ENCODE data around the gene MYO6. TPM values are rescaled to one million over a fixed set of nuclear protein-coding genes. Genes with fewer than 3 reads are reported as not detected.
"Not testable (repeated sequence)": the region's sequence is repeated elsewhere in the genome, so short reads cannot be mapped to it uniquely, and the experiment has no call there.

Gene MYO6
- total RNA-seq = 53.3 and 56.1 TPM in 2 replicates

DNA sequence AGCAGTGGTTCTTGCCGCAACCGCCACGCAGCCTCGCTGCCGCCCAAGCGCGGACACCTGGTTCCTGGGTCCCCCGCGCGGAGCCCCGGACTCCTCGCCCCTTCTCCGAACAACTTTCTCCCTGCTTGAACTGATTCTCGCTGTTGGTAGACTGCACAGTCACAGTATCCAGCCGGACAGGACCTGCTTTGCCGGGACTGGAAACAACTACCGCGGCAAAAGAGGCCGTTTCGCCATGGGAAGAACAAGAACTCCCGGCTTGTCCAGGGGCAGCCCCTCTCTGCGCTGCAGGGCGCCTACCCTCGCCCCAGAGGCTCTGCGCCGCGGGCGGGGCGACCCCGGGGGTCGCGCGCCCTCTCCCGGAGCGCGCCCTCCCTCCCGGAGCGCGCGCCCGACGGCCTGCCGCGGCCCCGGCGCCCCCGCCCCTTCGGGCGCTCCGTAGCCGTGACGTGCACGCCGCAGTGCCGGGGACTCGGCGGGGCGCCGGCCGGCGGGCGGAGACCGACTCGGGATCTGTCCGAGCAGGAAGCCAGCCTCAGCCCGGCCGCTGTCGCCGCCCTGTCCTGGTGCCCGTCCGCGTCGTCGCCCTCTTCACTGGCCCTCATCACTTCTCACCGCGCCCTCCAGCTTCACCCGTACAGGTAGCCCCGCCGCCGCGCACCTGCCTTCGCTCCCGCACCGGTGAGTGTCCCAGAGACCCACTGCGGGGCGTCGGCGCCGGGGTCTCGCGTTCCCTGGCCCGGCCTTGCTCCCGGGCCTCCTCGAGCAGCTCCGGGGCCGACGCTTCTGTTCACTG lies at the start of gene MYO6:
TSS of gene MYO6 (plus strand) at position 497 of the 796 bp plus-strand sequence. CDS start 68,309 bp downstream, outside the sequence.
- Histone ChIP-seq H3K36me3 (ENCODE audit: control insufficient read depth, insufficient read depth, low read length) (no peaks in the 10 kb centered on the region), H3K27me3 (ENCODE audit: control insufficient read depth, insufficient read depth, low read length) (no peaks in the 10 kb centered on the region)
- DNase-seq (ENCODE audit: low read depth) = no peak

DNA sequence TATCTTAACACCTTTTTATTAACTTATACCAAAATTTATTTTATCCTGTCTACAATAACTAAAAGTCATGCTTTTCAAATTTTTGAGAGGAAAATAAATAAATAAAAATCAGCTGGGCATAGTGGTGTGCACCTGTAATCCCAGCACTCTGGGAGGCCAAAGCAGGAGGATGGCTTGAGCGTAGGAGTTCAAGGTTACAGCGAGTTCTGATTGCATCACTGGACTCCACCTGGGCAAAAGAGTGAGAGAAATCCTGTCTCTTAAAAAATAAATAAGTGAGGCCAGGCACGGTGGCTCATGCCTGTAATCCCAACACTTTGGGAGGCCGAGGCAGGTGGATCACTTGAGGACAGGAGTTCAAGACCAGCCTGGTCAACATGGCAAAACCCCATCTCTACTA lies 40.7 kb upstream of the MYO6 start:
- H3K4me3 ChIP-seq (ENCODE audit: low read depth, low read length); H3K36me3 ChIP-seq (ENCODE audit: control insufficient read depth, insufficient read depth, low read length); H3K27me3 ChIP-seq (ENCODE audit: control insufficient read depth, insufficient read depth, low read length); DNase-seq (ENCODE audit: low read depth): not testable (repeated sequence)

More for the DNA sequence above, at the start of gene MYO6:
- peak within 1 kb of the TSS; percentile 99 for H3K4me3 ChIP-seq (ENCODE audit: low read depth, low read length)
- TF ChIP-seq, protein P1, sequence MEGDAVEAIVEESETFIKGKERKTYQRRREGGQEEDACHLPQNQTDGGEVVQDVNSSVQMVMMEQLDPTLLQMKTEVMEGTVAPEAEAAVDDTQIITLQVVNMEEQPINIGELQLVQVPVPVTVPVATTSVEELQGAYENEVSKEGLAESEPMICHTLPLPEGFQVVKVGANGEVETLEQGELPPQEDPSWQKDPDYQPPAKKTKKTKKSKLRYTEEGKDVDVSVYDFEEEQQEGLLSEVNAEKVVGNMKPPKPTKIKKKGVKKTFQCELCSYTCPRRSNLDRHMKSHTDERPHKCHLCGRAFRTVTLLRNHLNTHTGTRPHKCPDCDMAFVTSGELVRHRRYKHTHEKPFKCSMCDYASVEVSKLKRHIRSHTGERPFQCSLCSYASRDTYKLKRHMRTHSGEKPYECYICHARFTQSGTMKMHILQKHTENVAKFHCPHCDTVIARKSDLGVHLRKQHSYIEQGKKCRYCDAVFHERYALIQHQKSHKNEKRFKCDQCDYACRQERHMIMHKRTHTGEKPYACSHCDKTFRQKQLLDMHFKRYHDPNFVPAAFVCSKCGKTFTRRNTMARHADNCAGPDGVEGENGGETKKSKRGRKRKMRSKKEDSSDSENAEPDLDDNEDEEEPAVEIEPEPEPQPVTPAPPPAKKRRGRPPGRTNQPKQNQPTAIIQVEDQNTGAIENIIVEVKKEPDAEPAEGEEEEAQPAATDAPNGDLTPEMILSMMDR (IDR thresholded peaks at IDR 0.05; ENCODE audit: insufficient read depth, low read length, poor library complexity, severe bottlenecking) = no peak

DNA sequence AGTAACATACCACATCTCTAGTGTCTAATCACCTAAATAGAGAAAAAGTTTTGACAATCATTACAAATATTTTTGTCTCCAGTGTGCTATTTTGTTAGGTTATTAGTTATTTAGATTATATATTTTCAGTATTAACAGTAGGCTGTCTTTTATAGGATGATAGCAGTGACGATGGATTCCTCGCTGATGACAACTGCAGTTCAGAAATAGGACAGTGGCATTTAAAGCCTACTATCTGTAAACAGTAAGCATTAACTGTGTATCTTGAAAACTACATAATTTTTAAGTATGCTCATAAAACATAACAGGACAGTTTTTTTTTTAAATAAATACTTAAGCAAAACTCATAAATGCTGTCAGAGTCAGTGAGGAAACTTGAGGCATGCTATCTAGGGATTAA lies 37.9 kb upstream of the MYO6 start:
- Histone ChIP-seq H3K27me3 (ENCODE audit: control insufficient read depth, insufficient read depth, low read length) (no peaks in the 10 kb centered on the region), H3K4me3 (ENCODE audit: low read depth, low read length) (no peak overlapping the region), H3K36me3 (ENCODE audit: control insufficient read depth, insufficient read depth, low read length) (peaks cover 1% of the 10 kb centered on the region)
- TF ChIP-seq, protein P1 (IDR thresholded peaks at IDR 0.05; ENCODE audit: insufficient read depth, low read length, poor library complexity, severe bottlenecking) = no peak
- no peak for DNase-seq (ENCODE audit: low read depth)

DNA sequence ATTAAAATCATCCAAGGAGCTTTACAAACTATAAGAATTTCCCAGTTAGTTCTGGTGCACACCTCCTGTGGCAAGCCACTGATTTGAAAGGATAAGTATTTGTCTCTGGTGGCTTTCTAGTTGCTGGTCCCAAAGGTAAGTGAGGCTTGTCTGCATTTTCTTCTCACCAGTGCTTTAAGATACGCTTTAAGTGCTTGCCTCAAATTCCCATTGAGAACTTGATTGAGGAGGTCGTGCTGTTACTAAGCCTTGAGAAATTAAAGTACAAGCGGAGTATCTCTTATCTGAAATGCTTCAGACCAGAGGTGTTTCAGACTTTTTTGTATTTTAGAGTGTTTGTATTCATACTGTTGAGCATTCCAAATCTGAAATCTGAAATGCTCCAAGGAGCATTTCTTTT lies 29.9 kb upstream of the MYO6 start:
- no peaks in the 10 kb centered on the region for H3K36me3 ChIP-seq (ENCODE audit: control insufficient read depth, insufficient read depth, low read length)
- no peaks in the 10 kb centered on the region for H3K27me3 ChIP-seq (ENCODE audit: control insufficient read depth, insufficient read depth, low read length)
- TF ChIP-seq, protein P1 (IDR thresholded peaks at IDR 0.05; ENCODE audit: insufficient read depth, low read length, poor library complexity, severe bottlenecking) = no peak
- DNase-seq (ENCODE audit: low read depth) = no peak
- H3K4me3 ChIP-seq (ENCODE audit: low read depth, low read length) = no peak overlapping the region

DNA sequence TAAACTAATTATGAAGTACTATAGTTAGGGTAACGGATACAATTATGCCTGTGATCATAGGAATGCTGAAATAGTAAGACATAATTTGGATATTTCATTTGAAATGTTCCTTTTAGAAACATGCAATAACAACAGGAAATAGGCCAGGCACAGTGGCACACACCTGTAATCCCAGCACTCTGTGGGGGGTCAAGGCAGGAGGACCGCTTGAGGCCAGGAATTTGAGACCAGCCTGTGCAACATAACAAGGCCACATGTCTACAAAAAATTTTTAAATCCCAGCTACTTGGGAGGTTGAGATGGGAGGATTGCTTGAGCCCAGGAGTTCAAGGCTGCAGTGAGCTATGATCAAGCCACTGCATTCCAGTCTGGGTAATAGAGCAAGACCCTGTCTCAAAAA lies 25.7 kb upstream of the MYO6 start:
- Histone ChIP-seq H3K36me3 (ENCODE audit: control insufficient read depth, insufficient read depth, low read length) (no peaks in the 10 kb centered on the region), H3K4me3 (ENCODE audit: low read depth, low read length) (no peak overlapping the region), H3K27me3 (ENCODE audit: control insufficient read depth, insufficient read depth, low read length) (no peaks in the 10 kb centered on the region)
- TF ChIP-seq, protein P1 (IDR thresholded peaks at IDR 0.05; ENCODE audit: insufficient read depth, low read length, poor library complexity, severe bottlenecking) = no peak
- DNase-seq (ENCODE audit: low read depth) = no peak

DNA sequence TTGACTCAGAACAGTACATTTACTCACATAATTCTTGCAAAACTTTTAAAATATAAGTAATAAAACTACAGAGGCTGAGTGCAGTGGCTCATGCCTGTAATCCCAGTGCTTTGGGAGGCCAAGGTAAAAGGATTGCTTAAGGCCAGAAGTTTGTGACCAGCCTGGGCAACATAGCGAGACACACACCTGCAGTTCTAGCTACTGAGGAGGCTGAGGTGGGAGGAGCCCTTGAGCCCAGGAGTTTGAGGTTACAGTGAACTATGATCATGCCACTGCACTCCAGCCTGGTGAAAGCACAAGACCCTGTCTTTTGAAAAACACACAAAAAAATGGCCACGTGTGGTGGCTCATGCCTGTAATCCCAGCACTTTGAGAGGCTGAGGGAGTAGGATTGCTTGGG lies 21.8 kb upstream of the MYO6 start:
- DNase-seq (ENCODE audit: low read depth) = no peak
- H3K36me3 ChIP-seq (ENCODE audit: control insufficient read depth, insufficient read depth, low read length) = no peaks in the 10 kb centered on the region
- TF ChIP-seq, protein P1 (IDR thresholded peaks at IDR 0.05; ENCODE audit: insufficient read depth, low read length, poor library complexity, severe bottlenecking) = no peak

DNA sequence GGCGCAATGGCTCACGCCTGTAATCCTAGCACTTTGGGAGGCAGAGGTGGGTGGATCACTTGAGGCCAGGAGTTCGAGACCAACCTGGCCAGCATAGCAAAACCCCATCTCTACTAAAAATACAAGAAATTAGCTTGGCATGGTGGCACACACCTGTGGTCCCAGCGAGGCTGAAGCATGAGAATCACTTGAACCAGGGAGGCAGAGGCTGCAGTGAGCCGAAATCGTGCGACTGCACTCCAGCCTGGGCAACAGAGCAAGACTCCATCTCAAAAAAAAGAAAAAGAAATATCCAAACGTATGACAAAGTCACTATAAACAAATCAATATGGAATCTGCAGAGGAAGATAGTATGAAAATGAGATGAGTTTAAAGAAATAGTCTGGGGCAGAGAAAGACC lies 18.0 kb upstream of the MYO6 start:
- not testable (repeated sequence) for H3K36me3 ChIP-seq (ENCODE audit: control insufficient read depth, insufficient read depth, low read length); DNase-seq (ENCODE audit: low read depth); H3K4me3 ChIP-seq (ENCODE audit: low read depth, low read length); H3K27me3 ChIP-seq (ENCODE audit: control insufficient read depth, insufficient read depth, low read length)

More for the DNA sequence above, 21.8 kb upstream of the MYO6 start:
- H3K27me3 ChIP-seq (ENCODE audit: control insufficient read depth, insufficient read depth, low read length) = no peaks in the 10 kb centered on the region
- H3K4me3 ChIP-seq (ENCODE audit: low read depth, low read length) = no peak overlapping the region

Data from kidney epithelial cell (primary cell).